PC-3 (cell line): ENCODE measurements around the gene CDH13. TPM values are rescaled to one million over a fixed set of nuclear protein-coding genes. Genes with fewer than 3 reads are reported as not detected.

ENCODE experiments used
- ATAC-seq: fragments of 200-7000 bp; cut with Tn5 transposase; 2 replicates; pipeline ENCODE4 v1.9.1; 2020; ENCODE audit warnings: mild to moderate bottlenecking, moderate library complexity
- BruUV-seq: library from RNA; stranded (reverse); fragments of 400-500 nt; replicated peaks from 2 replicates; lab custom pipeline; 2021; lab: Mats Ljungman, UMichigan
- CTCF ChIA-PET: fragments of 300-600 bp; sonication (Branson Sonifier 250); formaldehyde crosslinking; loops from one replicate; lab custom pipeline; 2022; ENCODE audit warnings: antibody characterized with exemption; lab: Charles Lee
- POLR2A ChIA-PET: fragments of 300-600 bp; sonication (Branson Sonifier 250); formaldehyde crosslinking; loops from one replicate; lab custom pipeline; 2022; ENCODE audit warnings: antibody characterized with exemption; ENCODE audit not compliant: unreplicated experiment; lab: Charles Lee
- DNase-seq: peaks from one replicate; pipeline ENCODE4 v3.0.0-alpha.2; 2015
- H2AFZ ChIP-seq: fragments of 300-600 bp; sonication (generic); 2 replicates; pipeline ENCODE4 v1.6.0; 2016; ENCODE audit warnings: antibody characterized with exemption, low read length
- H3F3A ChIP-seq: fragments of 300-600 bp; sonication (generic); one replicate; pipeline ENCODE4 v1.6.0; 2017; ENCODE audit warnings: antibody characterized with exemption, low read length, control low read depth, mild to moderate bottlenecking; ENCODE audit not compliant: unreplicated experiment
- H3K27ac ChIP-seq: fragments of 300-600 bp; sonication (generic); 2 replicates; pipeline ENCODE4 v1.5.1; 2016; ENCODE audit warnings: mild to moderate bottlenecking, low read length
- H3K27me3 ChIP-seq: fragments of 300-600 bp; sonication (generic); 2 replicates; pipeline ENCODE4 v1.6.1; 2016; ENCODE audit warnings: low read length, mixed read lengths
- H3K36me3 ChIP-seq: fragments of 300-600 bp; sonication (generic); 2 replicates; pipeline ENCODE4 v1.6.1; 2016; ENCODE audit warnings: low read depth, mixed run types, low read length, mixed read lengths
- H3K4me1 ChIP-seq: fragments of 300-600 bp; sonication (generic); 2 replicates; pipeline ENCODE4 v1.5.1; 2016; ENCODE audit warnings: low read length; ENCODE audit not compliant: insufficient read depth
- H3K4me2 ChIP-seq: fragments of 300-600 bp; sonication (generic); 2 replicates; pipeline ENCODE4 v1.6.0; 2016; ENCODE audit warnings: low read length
- H3K4me3 ChIP-seq: fragments of 300-600 bp; sonication (generic); 2 replicates; pipeline ENCODE4 v1.5.1; 2016; ENCODE audit warnings: mild to moderate bottlenecking, low read length, mixed read lengths
- H3K79me2 ChIP-seq: fragments of 300-600 bp; sonication (generic); 2 replicates; pipeline ENCODE4 v1.6.1; 2017; ENCODE audit warnings: low read length, mixed read lengths
- H3K9ac ChIP-seq: fragments of 300-600 bp; sonication (generic); 2 replicates; pipeline ENCODE4 v1.6.0; 2016; ENCODE audit warnings: mild to moderate bottlenecking, low read length
- H3K9me2 ChIP-seq: fragments of 300-600 bp; sonication (generic); replicated peaks from 2 replicates; pipeline ENCODE4 v1.6.1; 2016; ENCODE audit warnings: mixed run types, low read length, mixed read lengths
- H3K9me3 ChIP-seq: fragments of 300-600 bp; sonication (generic); 2 replicates; pipeline ENCODE4 v1.6.1; 2016; ENCODE audit warnings: low read length, mixed read lengths
- H4K20me1 ChIP-seq: fragments of 300-600 bp; sonication (generic); 2 replicates; pipeline ENCODE4 v1.6.1; 2016; ENCODE audit warnings: low read length, mixed read lengths
- EZH2 ChIP-seq: fragments of 300-600 bp; sonication (generic); IDR thresholded peaks from one replicate; pipeline ENCODE4 v1.6.1; 2017; ENCODE audit warnings: antibody characterized with exemption, mild to moderate bottlenecking, low read length; ENCODE audit not compliant: unreplicated experiment
- EZH2phosphoT487 ChIP-seq: fragments of 300-600 bp; sonication (generic); IDR thresholded peaks from 2 replicates; pipeline ENCODE4 v1.6.1; 2018; ENCODE audit warnings: mild to moderate bottlenecking, antibody characterized with exemption, low read length, borderline replicate concordance
- intact Hi-C: fragments of 100-400 bp; cut with micrococcal nuclease; formaldehyde crosslinking; loops from 2 replicates; pipeline ENCODE4 v1.9.0; 2023
- total RNA-seq: library from RNA; depleted of rRNA; stranded (reverse); fragments of >200 nt; gene quantifications from 2 replicates; pipeline ENCODE4 v1.2.3, GENCODE V29; 2014
- TF ChIP-seq, protein P1 (sequence below): fragments of 300-600 bp; sonication (generic); conservative IDR thresholded peaks from 2 replicates; pipeline ENCODE4 v1.5.1; 2017; ENCODE audit warnings: antibody characterized with exemption, low read depth, mild to moderate bottlenecking, low read length

CDH13 gene
- total RNA-seq, 1 experiment from 2014 or later: 0.36 TPM

- H3F3A ChIP-seq: no peaks in the 10 kb centered on the region
- no peak overlapping the region for H2AFZ ChIP-seq
- TF ChIP-seq, protein P1, sequence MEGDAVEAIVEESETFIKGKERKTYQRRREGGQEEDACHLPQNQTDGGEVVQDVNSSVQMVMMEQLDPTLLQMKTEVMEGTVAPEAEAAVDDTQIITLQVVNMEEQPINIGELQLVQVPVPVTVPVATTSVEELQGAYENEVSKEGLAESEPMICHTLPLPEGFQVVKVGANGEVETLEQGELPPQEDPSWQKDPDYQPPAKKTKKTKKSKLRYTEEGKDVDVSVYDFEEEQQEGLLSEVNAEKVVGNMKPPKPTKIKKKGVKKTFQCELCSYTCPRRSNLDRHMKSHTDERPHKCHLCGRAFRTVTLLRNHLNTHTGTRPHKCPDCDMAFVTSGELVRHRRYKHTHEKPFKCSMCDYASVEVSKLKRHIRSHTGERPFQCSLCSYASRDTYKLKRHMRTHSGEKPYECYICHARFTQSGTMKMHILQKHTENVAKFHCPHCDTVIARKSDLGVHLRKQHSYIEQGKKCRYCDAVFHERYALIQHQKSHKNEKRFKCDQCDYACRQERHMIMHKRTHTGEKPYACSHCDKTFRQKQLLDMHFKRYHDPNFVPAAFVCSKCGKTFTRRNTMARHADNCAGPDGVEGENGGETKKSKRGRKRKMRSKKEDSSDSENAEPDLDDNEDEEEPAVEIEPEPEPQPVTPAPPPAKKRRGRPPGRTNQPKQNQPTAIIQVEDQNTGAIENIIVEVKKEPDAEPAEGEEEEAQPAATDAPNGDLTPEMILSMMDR: no peak
- TF ChIP-seq EZH2phosphoT487 (no peak), EZH2 (no peak)
- ChIA-PET CTCF (interaction anchor here (0.6 kb wide), 1 partner anchor 562 kb away, joined by 6 read pairs; the partner anchor contains the start of gene HSBP1), POLR2A (no interaction called here)
- H3K79me2 ChIP-seq: no peaks in the 10 kb centered on the region
- H3K27ac ChIP-seq: no peak overlapping the region
- H3K9ac ChIP-seq: no peak overlapping the region
- no peak overlapping the region for H3K4me3 ChIP-seq
- no peaks in the 10 kb centered on the region for H3K27me3 ChIP-seq
- no peaks in the 10 kb centered on the region for H3K4me1 ChIP-seq
- H4K20me1 ChIP-seq: no peaks in the 10 kb centered on the region
- no peaks in the 10 kb centered on the region for H3K9me3 ChIP-seq
- H3K4me2 ChIP-seq: no peak overlapping the region
- no TSS peak for BruUV-seq
- H3K9me2 ChIP-seq: no peaks in the 10 kb centered on the region
- DNase-seq (no peak), ATAC-seq (no peak)
- no peaks in the 10 kb centered on the region for H3K36me3 ChIP-seq
- intact Hi-C loops: no loop called here
Measured at GRCh38 chr16:83245061-83245460, 618.3 kb downstream of the CDH13 start.

DNA sequence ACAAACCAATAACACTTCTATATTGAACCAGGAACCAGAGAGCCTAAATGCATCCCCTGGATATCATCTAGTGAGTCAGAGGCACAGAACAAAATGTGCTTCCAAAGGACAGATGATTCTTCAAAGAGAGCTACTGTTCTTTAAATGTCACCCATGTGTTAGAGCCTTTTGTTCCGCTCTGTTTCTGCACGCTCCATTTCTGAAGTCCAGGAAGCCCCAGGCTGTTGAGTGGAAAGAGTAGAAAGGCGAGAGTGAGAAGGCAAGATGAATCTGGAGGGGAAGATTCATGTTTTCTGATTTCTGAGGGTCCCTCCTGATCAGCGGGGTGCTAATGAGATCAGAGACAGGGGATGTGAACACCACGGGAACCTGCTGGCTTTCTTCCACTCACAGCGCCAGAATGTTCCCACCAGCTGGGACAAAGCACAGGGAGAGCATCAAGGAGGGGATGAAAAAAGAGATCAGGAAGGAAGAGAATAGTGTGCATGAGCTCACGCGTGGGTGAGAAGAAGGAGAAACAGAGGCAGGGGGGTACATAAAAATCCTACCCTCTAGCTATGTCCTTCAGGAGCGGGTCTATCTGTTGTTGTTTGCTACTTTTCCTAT is 621.1 kb downstream of the CDH13 start:
- Histone ChIP-seq H3K27me3 (no peaks in the 10 kb centered on the region), H4K20me1 (no peaks in the 10 kb centered on the region), H2AFZ (no peak overlapping the region), H3K4me1 (no peaks in the 10 kb centered on the region), H3K36me3 (no peaks in the 10 kb centered on the region), H3K27ac (no peak overlapping the region), H3K9me2 (no peaks in the 10 kb centered on the region), H3K4me2 (no peak overlapping the region), H3K9me3 (no peaks in the 10 kb centered on the region), H3F3A (no peaks in the 10 kb centered on the region), H3K79me2 (no peaks in the 10 kb centered on the region), H3K4me3 (no peak overlapping the region), H3K9ac (no peak overlapping the region)
- POLR2A ChIA-PET: no interaction called here
- no TSS peak for BruUV-seq
- CTCF ChIA-PET: no interaction called here
- ATAC-seq: no peak
- intact Hi-C loops: no loop called here
- no peak for DNase-seq
- TF ChIP-seq EZH2: no peak
- TF ChIP-seq EZH2phosphoT487: no peak
- TF ChIP-seq, protein P1: no peak

GRCh38 chr16:83248735-83249463 is 622.1 kb downstream of the CDH13 start:
- no peaks in the 10 kb centered on the region for H3K4me1 ChIP-seq
- no peak overlapping the region for H3K4me3 ChIP-seq
- POLR2A ChIA-PET: no interaction called here
- CTCF ChIA-PET: no interaction called here
- H2AFZ ChIP-seq: no peak overlapping the region
- H3K27ac ChIP-seq: no peak overlapping the region
- no peaks in the 10 kb centered on the region for H3K79me2 ChIP-seq
- no peaks in the 10 kb centered on the region for H4K20me1 ChIP-seq
- no peaks in the 10 kb centered on the region for H3K36me3 ChIP-seq
- no peaks in the 10 kb centered on the region for H3F3A ChIP-seq
- H3K4me2 ChIP-seq: no peak overlapping the region
- H3K9me3 ChIP-seq: no peaks in the 10 kb centered on the region
- ATAC-seq (no peak), DNase-seq (no peak)
- no TSS peak for BruUV-seq
- intact Hi-C loops: no loop called here
- TF ChIP-seq, protein P1: no peak
- TF ChIP-seq EZH2: no peak
- no peaks in the 10 kb centered on the region for H3K27me3 ChIP-seq
- H3K9me2 ChIP-seq: no peaks in the 10 kb centered on the region
- no peak overlapping the region for H3K9ac ChIP-seq
